Ovary (tissue), 9 donors: ENCODE data around the gene CLCN2. TPM values are rescaled to one million over a fixed set of nuclear protein-coding genes. Genes with fewer than 3 reads are reported as not detected.

Experiments used
- DNase-seq, 5 donors: peaks; one replicate each; pipeline ENCODE4 v3.0.0-alpha.2; 2019 to 2020
- H3K27ac ChIP-seq, 2 donors: fragments of 200-600 bp; one replicate each; pipeline versions ENCODE4 v1.5.1 to v1.8.0; 2019 to 2022
- H3K27me3 ChIP-seq: fragments of 200-600 bp; one replicate; pipeline ENCODE4 v1.8.0; 2022
- H3K36me3 ChIP-seq: fragments of 200-600 bp; sonication (generic); one replicate; pipeline ENCODE4 v1.5.1; 2019
- H3K4me1 ChIP-seq: one replicate; pipeline ENCODE4 v1.8.1; 2013; ENCODE audit warnings: mild to moderate bottlenecking, moderate library complexity; ENCODE audit not compliant: insufficient read depth
- H3K4me3 ChIP-seq: fragments of 200-600 bp; sonication (generic); one replicate; pipeline ENCODE4 v1.5.1; 2017
- H3K9me3 ChIP-seq, 2 donors: fragments of 200-600 bp in 1 of 2; sonication (generic) in 1 of 2; one replicate each; pipeline versions ENCODE4 v1.5.1 to v1.8.1; 2013 to 2019; ENCODE audit warnings: mild to moderate bottlenecking in 1 of 2, moderate library complexity in 1 of 2
- EP300 ChIP-seq: sonication (generic); formaldehyde crosslinking; IDR thresholded peaks from one replicate; pipeline ENCODE4 v1.6.1; 2017; ENCODE audit warnings: antibody characterized with exemption
- POLR2A ChIP-seq: fragments of 450-650 bp; IDR thresholded peaks from one replicate; pipeline ENCODE4 v1.6.1; 2017; ENCODE audit warnings: antibody characterized with exemption, mild to moderate bottlenecking, moderate library complexity
- WGBS, 3 donors: extraction: QIAGEN DNeasy Blood & Tissue Kit in 1 of 3; methylation state at CpG; one replicate each; pipeline versions ENCODE4 v1.1.5 to v1.1.7; 2013 to 2017; 5-methylcytosine and 5-hydroxymethylcytosine counted together
- intact Hi-C, 4 donors: fragments of 100-400 bp; cut with DNase I; formaldehyde crosslinking; loops; one replicate each; pipeline versions ENCODE4 v1.11.0 to v1.15.1; 2022 to 2023
- polyA plus RNA-seq, 2 donors: library from polyadenylated mRNA; stranded (reverse); fragments of 200-250 nt in 1 of 2; fragments of 350-450 nt in 1 of 2; fragmentation: Illumina TruSeq in 1 of 2; extraction: RNeasy Lipid Tissue Mini Kit (QIAGEN cat#74804) in 1 of 2; gene quantifications; one replicate each; pipeline ENCODE4 v1.2.3, GENCODE V29; 2013 to 2014
- total RNA-seq, 7 donors: library from RNA; depleted of rRNA in 2 of 7; stranded (reverse); fragments of >200 nt in 2 of 7; fragmentation: NEBNext Ultra II Directional in 3 of 7; extraction: Animal tissue kit (Norgen Biotek cat#: 25700) in 3 of 7; gene quantifications; one replicate each; pipeline versions ENCODE4 v1.1.0 to v1.2.4, GENCODE V29; 2016 to 2023
- TF ChIP-seq, protein P1 (sequence below), 3 donors: fragments of 450-650 bp in 2 of 3; fragments of 200-600 bp in 1 of 3; IDR thresholded peaks; one replicate each; pipeline versions ENCODE4 v1.5.1 to v1.8.0; 2016 to 2022; ENCODE audit warnings: antibody characterized with exemption in 3 of 3, mild to moderate bottlenecking in 1 of 3
- donor health status: DM: no; HTN: no; CAD: no; lungs with moderate emphysema.
- donor health status: DM: no; HTN: no; CAD: no.
- donor health status: Bipolar disorder and iron deficiency.
- donor health status: DM: yes; HTN: yes; CAD: no.
- donor health status: DM: no; HTN: no; CAD: no.
- donor health status: DM: yes; HTN: yes; CAD: no.

The CLCN2 gene
- total and polyA plus RNA-seq, 9 donors: 3.5 to 18.0 (median 11.7) TPM

DNA sequence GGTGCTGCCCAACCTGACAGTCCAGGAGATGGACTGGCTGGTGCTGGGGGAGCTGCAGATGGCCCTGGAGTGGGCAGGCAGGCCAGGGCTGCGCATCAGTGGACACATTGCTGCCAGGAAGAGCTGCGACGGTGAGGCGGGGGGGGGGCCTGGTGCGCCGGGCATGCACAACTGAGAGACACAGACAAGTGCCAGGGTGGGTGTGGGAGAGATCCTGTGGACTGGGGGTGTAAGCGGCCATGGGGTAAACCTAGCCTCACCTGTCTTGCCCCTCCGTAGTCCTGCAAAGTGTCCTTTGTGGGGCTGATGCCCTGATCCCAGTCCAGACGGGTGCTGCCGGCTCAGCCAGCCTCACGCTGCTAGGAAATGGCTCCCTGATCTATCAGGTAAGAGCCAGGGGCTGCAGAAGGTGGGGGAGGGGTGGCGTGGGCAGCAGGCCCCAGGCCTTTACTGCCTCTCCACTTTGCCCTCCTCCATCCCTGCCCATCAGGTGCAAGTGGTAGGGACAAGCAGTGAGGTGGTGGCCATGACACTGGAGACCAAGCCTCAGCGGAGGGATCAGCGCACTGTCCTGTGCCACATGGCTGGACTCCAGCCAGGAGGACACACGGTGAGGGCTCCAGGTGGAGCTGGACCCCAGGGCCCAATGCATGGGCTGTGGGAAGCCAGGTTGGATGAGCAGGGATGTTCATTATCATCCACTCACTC is 21.8 kb upstream of the CLCN2 start:
- H3K27ac ChIP-seq: no peak overlapping the region
- TF ChIP-seq, protein P1, sequence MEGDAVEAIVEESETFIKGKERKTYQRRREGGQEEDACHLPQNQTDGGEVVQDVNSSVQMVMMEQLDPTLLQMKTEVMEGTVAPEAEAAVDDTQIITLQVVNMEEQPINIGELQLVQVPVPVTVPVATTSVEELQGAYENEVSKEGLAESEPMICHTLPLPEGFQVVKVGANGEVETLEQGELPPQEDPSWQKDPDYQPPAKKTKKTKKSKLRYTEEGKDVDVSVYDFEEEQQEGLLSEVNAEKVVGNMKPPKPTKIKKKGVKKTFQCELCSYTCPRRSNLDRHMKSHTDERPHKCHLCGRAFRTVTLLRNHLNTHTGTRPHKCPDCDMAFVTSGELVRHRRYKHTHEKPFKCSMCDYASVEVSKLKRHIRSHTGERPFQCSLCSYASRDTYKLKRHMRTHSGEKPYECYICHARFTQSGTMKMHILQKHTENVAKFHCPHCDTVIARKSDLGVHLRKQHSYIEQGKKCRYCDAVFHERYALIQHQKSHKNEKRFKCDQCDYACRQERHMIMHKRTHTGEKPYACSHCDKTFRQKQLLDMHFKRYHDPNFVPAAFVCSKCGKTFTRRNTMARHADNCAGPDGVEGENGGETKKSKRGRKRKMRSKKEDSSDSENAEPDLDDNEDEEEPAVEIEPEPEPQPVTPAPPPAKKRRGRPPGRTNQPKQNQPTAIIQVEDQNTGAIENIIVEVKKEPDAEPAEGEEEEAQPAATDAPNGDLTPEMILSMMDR (IDR thresholded peaks at IDR 0.05): no peak
- no peak for TF ChIP-seq EP300
- TF ChIP-seq POLR2A: no peak
- no peak overlapping the region for H3K4me3 ChIP-seq
- H3K27me3 ChIP-seq: no peaks in the 10 kb centered on the region
- whole genome bisulfite sequencing, 3 donors: 88 to 92% (median 88%) methylated on average over 11 to 15 of the region's 15 CpGs
- no peaks in the 10 kb centered on the region for H3K36me3 ChIP-seq
- no peaks in the 10 kb centered on the region for H3K9me3 ChIP-seq
- peaks cover 2% of the 10 kb centered on the region for H3K4me1 ChIP-seq
- intact Hi-C loops: no loop called here
- no peak for DNase-seq

DNA sequence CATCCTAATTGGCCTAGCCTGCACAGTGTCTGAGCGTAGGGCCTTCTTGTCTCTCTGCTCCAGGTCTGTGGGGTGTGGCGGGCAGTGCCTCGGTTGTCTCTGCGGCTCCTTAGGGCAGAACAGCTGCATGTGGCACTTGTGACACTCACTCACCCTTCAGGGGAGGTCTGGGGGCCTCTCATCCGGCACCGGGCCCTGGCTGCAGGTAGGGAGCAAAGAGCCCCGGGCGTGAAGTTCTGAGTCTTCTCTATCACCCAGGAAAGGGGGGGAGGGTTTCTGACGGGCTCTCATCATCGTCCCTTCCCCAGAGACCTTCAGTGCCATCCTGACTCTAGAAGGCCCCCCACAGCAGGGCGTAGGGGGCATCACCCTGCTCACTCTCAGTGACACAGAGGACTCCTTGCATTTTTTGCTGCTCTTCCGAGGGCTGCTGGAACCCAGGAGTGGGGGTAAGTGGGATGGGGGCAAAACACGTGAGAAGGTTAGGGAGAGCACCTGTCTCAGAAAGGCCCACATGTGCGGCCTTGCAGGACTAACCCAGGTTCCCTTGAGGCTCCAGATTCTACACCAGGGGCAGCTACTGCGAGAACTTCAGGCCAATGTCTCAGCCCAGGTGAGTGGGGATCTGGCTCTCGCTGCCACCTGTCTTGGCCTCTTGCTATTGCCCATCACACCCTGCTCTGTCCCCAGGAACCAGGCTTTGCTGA is 21.1 kb upstream of the CLCN2 start:
- TF ChIP-seq POLR2A (no peak), EP300 (no peak)
- TF ChIP-seq, protein P1 (IDR thresholded peaks at IDR 0.05): no peak
- Histone ChIP-seq H3K4me3 (no peak overlapping the region), H3K27me3 (no peaks in the 10 kb centered on the region), H3K9me3 (no peaks in the 10 kb centered on the region), H3K4me1 (peaks cover 2% of the 10 kb centered on the region), H3K27ac (no peak overlapping the region), H3K36me3 (no peaks in the 10 kb centered on the region)
- intact Hi-C loops: no loop called here
- 91 to 94% (median 92%) methylated on average over 16 of the region's 16 CpGs for WGBS, 3 donors
- DNase-seq: no peak

GRCh38 chr3:184381261-184382224 is 20.1 kb upstream of the CLCN2 start:
- 61 to 88% (median 71%) methylated on average over 26 to 55 of the region's 55 CpGs for WGBS, 3 donors
- DNase-seq: peak in 1 of 5 donors; percentile 44
- Histone ChIP-seq H3K4me3 (peak overlapping the region; percentile 67), H3K27me3 (no peaks in the 10 kb centered on the region), H3K36me3 (no peaks in the 10 kb centered on the region), H3K27ac (no peak overlapping the region), H3K4me1 (peaks cover 2% of the 10 kb centered on the region), H3K9me3 (no peaks in the 10 kb centered on the region)
- TF ChIP-seq POLR2A (no peak), EP300 (no peak)
- TF ChIP-seq, protein P1 (IDR thresholded peaks at IDR 0.05): no peak
- intact Hi-C loops: loop anchor here in 1 of 4 donors (2.0 kb wide), 1 partner anchor 33 kb away; no protein-coding TSS in a partner anchor
